ENCODE data around the gene ZFP62. TPM values are rescaled to one million over a fixed set of nuclear protein-coding genes. Genes with fewer than 3 reads are reported as not detected.
A peak's percentile ranks its signal among the peaks of the same experiment; 100 is the strongest.

Gene ZFP62
- total RNA-seq, 4 donors from 2014 or later = 35.5 to 41.1 (median 39.1) TPM

DNA sequence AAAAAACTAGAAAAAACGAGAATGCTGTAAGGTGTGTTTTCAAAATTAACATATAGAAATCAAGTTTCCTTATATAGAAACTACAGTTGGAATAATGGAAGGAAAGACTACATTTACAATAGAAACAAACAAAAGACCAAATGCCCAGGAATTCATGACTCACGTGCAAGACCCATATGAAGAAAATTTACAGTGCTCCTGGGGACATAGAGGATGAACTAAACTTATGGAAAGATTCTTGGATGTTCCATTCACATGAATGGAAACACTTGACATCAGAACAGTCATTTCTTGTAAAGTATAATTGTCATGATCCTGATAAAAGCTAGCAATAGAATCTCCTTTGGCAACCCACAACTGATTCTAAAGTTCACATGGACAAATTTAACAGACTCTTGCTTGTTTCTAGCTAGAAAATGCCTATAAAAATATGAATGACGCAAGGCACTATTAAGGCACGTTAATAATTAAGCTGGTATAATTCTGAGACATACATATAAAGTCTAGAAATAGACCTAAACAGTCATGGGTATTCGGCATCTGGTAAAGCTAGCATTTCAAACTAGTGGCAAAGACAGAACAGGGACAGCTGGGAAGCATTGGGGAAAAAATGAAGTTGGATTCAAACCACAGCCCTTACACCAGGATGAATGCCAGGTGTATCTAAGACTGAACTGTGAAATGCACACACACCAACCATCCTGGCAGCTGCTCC lies 5.1 kb upstream of the ZFP62 start:
- Histone ChIP-seq H3K9me3 (no peaks in the 10 kb centered on the region), H3K36me3 (no peaks in the 10 kb centered on the region), H3K4me1 (peaks cover 21% of the 10 kb centered on the region), H3K27me3 (no peaks in the 10 kb centered on the region), H3K4me3 (no peak overlapping the region), H3K27ac (no peak overlapping the region)
- 64% methylated on average over 5 of the region's 5 CpGs for WGBS
- no peak for TF ChIP-seq EP300 (IDR thresholded peaks at IDR 0.05)
- no peak for TF ChIP-seq CTCF (IDR thresholded peaks at IDR 0.05)
- no peak for TF ChIP-seq POLR2AphosphoS5 (IDR thresholded peaks at IDR 0.05)
- no peak for TF ChIP-seq POLR2A (IDR thresholded peaks at IDR 0.05)
- no peak for DNase-seq (ENCODE audit: low spot score in 2 of 2)

GRCh38 chr5:180862645-180863044 lies 1.6 kb upstream of the ZFP62 start:
- Histone ChIP-seq H3K9me3 (no peaks in the 10 kb centered on the region), H3K27ac (no peak overlapping the region), H3K4me3 (no peak overlapping the region), H3K27me3 (no peaks in the 10 kb centered on the region), H3K36me3 (no peaks in the 10 kb centered on the region), H3K4me1 (peaks cover 20% of the 10 kb centered on the region)
- TF ChIP-seq CTCF (IDR thresholded peaks at IDR 0.05) (no peak), POLR2A (IDR thresholded peaks at IDR 0.05) (no peak), POLR2AphosphoS5 (IDR thresholded peaks at IDR 0.05) (no peak), EP300 (IDR thresholded peaks at IDR 0.05) (no peak)
- DNase-seq (ENCODE audit: low spot score in 2 of 2) = no peak
- WGBS = 55% methylated on average over 11 of the region's 11 CpGs

DNA sequence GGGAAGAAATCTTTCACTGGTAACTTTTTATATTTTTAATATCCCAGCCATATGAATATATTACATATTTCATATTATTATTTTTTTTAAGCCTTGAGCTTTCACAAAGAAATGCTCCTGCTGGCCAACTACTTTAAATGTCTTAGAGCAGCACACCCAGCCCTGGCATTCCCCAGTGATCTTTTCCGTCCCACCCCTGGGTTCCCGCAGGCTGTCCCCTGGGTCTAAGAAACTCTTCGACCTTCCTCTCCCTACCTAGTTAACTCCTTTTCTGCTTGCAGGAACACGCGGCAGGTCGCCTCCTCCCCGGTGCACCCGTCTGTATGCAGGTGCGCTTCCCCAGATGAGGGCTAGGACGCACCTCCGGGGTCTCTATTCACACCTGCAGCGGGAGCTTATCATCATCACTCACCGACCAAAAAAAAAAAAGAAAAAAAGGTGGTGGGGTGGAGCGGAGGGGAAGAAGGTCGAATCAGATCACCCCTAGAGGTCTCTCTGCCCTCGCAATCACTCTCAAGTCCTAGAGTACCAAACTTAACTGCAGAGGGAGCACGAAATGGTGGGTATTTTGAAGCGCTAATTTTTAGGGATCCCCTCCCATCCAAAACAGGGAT lies 696 bp downstream of the ZFP62 start:
- Histone ChIP-seq H3K27me3 (no peaks in the 10 kb centered on the region), H3K36me3 (peaks cover 12% of the 10 kb centered on the region), H3K27ac (peak overlapping the region; percentile 94), H3K4me3 (peak overlapping the region; percentile 96), H3K9me3 (no peaks in the 10 kb centered on the region), H3K4me1 (peaks cover 20% of the 10 kb centered on the region)
- no peak for DNase-seq (ENCODE audit: low spot score in 2 of 2)
- TF ChIP-seq CTCF (IDR thresholded peaks at IDR 0.05) (no peak), POLR2AphosphoS5 (IDR thresholded peaks at IDR 0.05) (no peak), POLR2A (IDR thresholded peaks at IDR 0.05) (no peak), EP300 (IDR thresholded peaks at IDR 0.05) (no peak)
- WGBS = 1% methylated on average over 18 of the region's 18 CpGs

DNA sequence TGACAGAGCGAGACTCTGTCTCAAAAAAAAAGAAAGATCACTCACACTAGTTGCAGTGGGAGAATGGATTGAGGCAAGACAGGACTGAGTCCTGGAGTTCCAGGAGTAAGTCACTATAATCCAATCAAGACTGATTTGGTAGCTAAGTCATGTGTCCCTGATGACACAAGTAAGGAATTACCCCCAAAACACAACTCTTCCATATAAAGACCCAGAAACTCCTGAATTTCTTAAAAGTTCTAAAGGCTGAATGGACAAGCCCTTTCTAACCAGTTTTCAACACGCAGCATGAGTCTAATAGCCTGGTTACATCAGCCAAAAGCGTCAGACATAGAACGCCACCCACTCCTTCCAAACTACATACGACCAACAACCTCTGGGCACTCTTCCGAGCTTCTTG lies 2.5 kb downstream of the ZFP62 start:
- TF ChIP-seq EP300 (IDR thresholded peaks at IDR 0.05) = no peak
- no peak for TF ChIP-seq POLR2AphosphoS5 (IDR thresholded peaks at IDR 0.05)
- TF ChIP-seq POLR2A (IDR thresholded peaks at IDR 0.05) = no peak
- no peak for TF ChIP-seq CTCF (IDR thresholded peaks at IDR 0.05)
- Histone ChIP-seq H3K36me3 (peaks cover 20% of the 10 kb centered on the region), H3K4me3 (no peak overlapping the region), H3K27ac (no peak overlapping the region), H3K9me3 (no peaks in the 10 kb centered on the region), H3K27me3 (no peaks in the 10 kb centered on the region), H3K4me1 (peaks cover 20% of the 10 kb centered on the region)
- DNase-seq (ENCODE audit: low spot score in 2 of 2) = no peak
- WGBS = 95% methylated on average over 6 of the region's 6 CpGs

GRCh38 chr5:180853848-180854176 lies 7.3 kb downstream of the ZFP62 start:
- Histone ChIP-seq H3K9me3 (no peaks in the 10 kb centered on the region), H3K4me3 (no peak overlapping the region), H3K4me1 (peaks cover 2% of the 10 kb centered on the region), H3K27ac (no peak overlapping the region), H3K27me3 (no peaks in the 10 kb centered on the region), H3K36me3 (peaks cover 54% of the 10 kb centered on the region)
- DNase-seq (ENCODE audit: low spot score in 2 of 2) = no peak
- WGBS = 100% methylated on average over 1 of the region's 1 CpG
- TF ChIP-seq EP300 (IDR thresholded peaks at IDR 0.05) (no peak), CTCF (IDR thresholded peaks at IDR 0.05) (no peak), POLR2AphosphoS5 (IDR thresholded peaks at IDR 0.05) (no peak), POLR2A (IDR thresholded peaks at IDR 0.05) (no peak)

All from suprapubic skin (tissue), 4 donors.